Vagina (tissue), 2 donors: Measurements from ENCODE around the gene CEP89. TPM values are rescaled to one million over a fixed set of nuclear protein-coding genes. Genes with fewer than 3 reads are reported as not detected.

Experiments
- DNase-seq, 2 donors: peaks; one replicate each; pipeline ENCODE4 v3.0.0-alpha.2; 2017; ENCODE audit errors: extremely low spot score in 2 of 2
- H3K27ac ChIP-seq: fragments of 200-600 bp; sonication (generic); one replicate; pipeline ENCODE4 v1.5.1; 2019
- H3K27me3 ChIP-seq: fragments of 200-600 bp; sonication (generic); one replicate; pipeline ENCODE4 v1.5.1; 2019
- H3K36me3 ChIP-seq, 2 donors: fragments of 200-600 bp; sonication (generic); one replicate each; pipeline ENCODE4 v1.5.1; 2017 to 2019
- H3K4me1 ChIP-seq: fragments of 200-600 bp; sonication (generic); one replicate; pipeline ENCODE4 v1.5.1; 2019
- H3K4me3 ChIP-seq, 2 donors: fragments of 200-600 bp; sonication (generic); 1 replicate in 1 of 2; 2 replicates in 1 of 2; pipeline ENCODE4 v1.5.1; 2016 to 2019
- H3K9me3 ChIP-seq: fragments of 200-600 bp; sonication (generic); one replicate; pipeline ENCODE4 v1.5.1; 2019
- CTCF ChIP-seq, 3 experiments: fragments of 450-650 bp in 2 of 3; fragments of 200-600 bp in 1 of 3; sonication (generic) in 1 of 3; IDR thresholded peaks; one replicate each; pipeline ENCODE4 v1.5.1; 2017 to 2019; ENCODE audit warnings: antibody characterized with exemption in 3 of 3, mild to moderate bottlenecking in 2 of 3, moderate library complexity in 2 of 3
- POLR2A ChIP-seq, 2 donors: fragments of 450-650 bp; IDR thresholded peaks; one replicate each; pipeline ENCODE4 v1.6.1; 2017; ENCODE audit warnings: antibody characterized with exemption in 2 of 2, mild to moderate bottlenecking in 2 of 2, moderate library complexity in 2 of 2
- POLR2AphosphoS5 ChIP-seq, 2 donors: sonication (generic); formaldehyde crosslinking; IDR thresholded peaks; one replicate each; pipeline ENCODE4 v1.9.0; 2017; ENCODE audit warnings: antibody characterized with exemption in 2 of 2, mild to moderate bottlenecking in 2 of 2, low read depth in 1 of 2; ENCODE audit not compliant: insufficient read depth in 1 of 2
- intact Hi-C: fragments of 100-400 bp; cut with DNase I; formaldehyde crosslinking; loops from one replicate; pipeline ENCODE4 v1.15.1; 2023
- total RNA-seq: library from RNA; depleted of rRNA; stranded (reverse); fragments of >200 nt; gene quantifications from one replicate; pipeline ENCODE4 v1.2.3, GENCODE V29; 2016

The CEP89 gene
- total RNA-seq, 1 donor from 2014 or later = 12.0 TPM

GRCh38 chr19:32875428-32875827 lies 96.3 kb downstream of the CEP89 start:
- intact Hi-C loops = no loop called here
- no peak overlapping the region for H3K27ac ChIP-seq
- H3K27me3 ChIP-seq = no peaks in the 10 kb centered on the region
- peaks cover 0 to 24% of the 10 kb centered on the region in 2 donors for H3K36me3 ChIP-seq
- TF ChIP-seq POLR2A (IDR thresholded peaks at IDR 0.05) = no peak
- no peak for TF ChIP-seq CTCF (IDR thresholded peaks at IDR 0.05)
- no peak for TF ChIP-seq POLR2AphosphoS5 (IDR thresholded peaks at IDR 0.05; ENCODE audit: insufficient read depth in 1 of 2, low read depth in 1 of 2)
- no peak overlapping the region for H3K4me3 ChIP-seq
- no peak for DNase-seq
- H3K4me1 ChIP-seq = no peaks in the 10 kb centered on the region
- no peaks in the 10 kb centered on the region for H3K9me3 ChIP-seq

GRCh38 chr19:32874605-32875004 lies 97.2 kb downstream of the CEP89 start:
- intact Hi-C loops = no loop called here
- TF ChIP-seq POLR2A (IDR thresholded peaks at IDR 0.05) (no peak), POLR2AphosphoS5 (IDR thresholded peaks at IDR 0.05; ENCODE audit: insufficient read depth in 1 of 2, low read depth in 1 of 2) (no peak), CTCF (IDR thresholded peaks at IDR 0.05) (no peak)
- no peak for DNase-seq
- no peaks in the 10 kb centered on the region for H3K27me3 ChIP-seq
- no peaks in the 10 kb centered on the region for H3K4me1 ChIP-seq
- peaks cover 0 to 16% of the 10 kb centered on the region in 2 donors for H3K36me3 ChIP-seq
- no peaks in the 10 kb centered on the region for H3K9me3 ChIP-seq
- no peak overlapping the region for H3K27ac ChIP-seq
- no peak overlapping the region for H3K4me3 ChIP-seq

GRCh38 chr19:32873247-32873959 lies 98.4 kb downstream of the CEP89 start:
- H3K27ac ChIP-seq = no peak overlapping the region
- no peak for DNase-seq
- H3K27me3 ChIP-seq = no peaks in the 10 kb centered on the region
- H3K36me3 ChIP-seq = peaks cover 0 to 4% of the 10 kb centered on the region in 2 donors
- TF ChIP-seq POLR2A (IDR thresholded peaks at IDR 0.05) (no peak), CTCF (IDR thresholded peaks at IDR 0.05) (no peak), POLR2AphosphoS5 (IDR thresholded peaks at IDR 0.05; ENCODE audit: insufficient read depth in 1 of 2, low read depth in 1 of 2) (no peak)
- H3K9me3 ChIP-seq = no peaks in the 10 kb centered on the region
- intact Hi-C loops = no loop called here
- no peaks in the 10 kb centered on the region for H3K4me1 ChIP-seq
- H3K4me3 ChIP-seq = no peak overlapping the region

GRCh38 chr19:32872391-32872790 lies 99.4 kb downstream of the CEP89 start:
- TF ChIP-seq POLR2AphosphoS5 (IDR thresholded peaks at IDR 0.05; ENCODE audit: insufficient read depth in 1 of 2, low read depth in 1 of 2) = no peak
- no peak for TF ChIP-seq POLR2A (IDR thresholded peaks at IDR 0.05)
- TF ChIP-seq CTCF (IDR thresholded peaks at IDR 0.05) = no peak
- no peak overlapping the region for H3K27ac ChIP-seq
- DNase-seq = no peak
- intact Hi-C loops = no loop called here
- no peaks in the 10 kb centered on the region for H3K4me1 ChIP-seq
- H3K27me3 ChIP-seq = no peaks in the 10 kb centered on the region
- H3K36me3 ChIP-seq = no peaks in the 10 kb centered on the region
- no peaks in the 10 kb centered on the region for H3K9me3 ChIP-seq
- no peak overlapping the region for H3K4me3 ChIP-seq

- no peaks in the 10 kb centered on the region for H3K36me3 ChIP-seq
- intact Hi-C loops = no loop called here
- H3K27me3 ChIP-seq = no peaks in the 10 kb centered on the region
- no peak overlapping the region for H3K4me3 ChIP-seq
- no peak for TF ChIP-seq CTCF (IDR thresholded peaks at IDR 0.05)
- no peak for TF ChIP-seq POLR2AphosphoS5 (IDR thresholded peaks at IDR 0.05; ENCODE audit: insufficient read depth in 1 of 2, low read depth in 1 of 2)
- peak in 1 of 2 donors; percentile 72 for DNase-seq
- H3K9me3 ChIP-seq = no peaks in the 10 kb centered on the region
- no peaks in the 10 kb centered on the region for H3K4me1 ChIP-seq
- no peak overlapping the region for H3K27ac ChIP-seq
Measured at GRCh38 chr19:32870981-32871451, 100.7 kb downstream of the CEP89 start.
